Psoas muscle (tissue), 8 donors: ENCODE data around the gene RPL13A. TPM values are rescaled to one million over a fixed set of nuclear protein-coding genes. Genes with fewer than 3 reads are reported as not detected.

ENCODE experiments used
- ATAC-seq, 4 donors: fragments of 200-7000 bp; cut with Tn5 transposase; one replicate each; pipeline ENCODE4 v1.9.1; 2020; ENCODE audit warnings: moderate library complexity in 3 of 4, mild to moderate bottlenecking in 2 of 4
- DNase-seq, 2 donors: peaks; one replicate each; pipeline ENCODE4 v3.0.0-alpha.2; 2020
- H3K27ac ChIP-seq: fragments of 200-600 bp; one replicate; pipeline ENCODE4 v1.8.0; 2022
- H3K27me3 ChIP-seq, 3 donors: fragments of 200-600 bp in 1 of 3; one replicate each; pipeline versions ENCODE4 v1.6.1 to v1.8.0; 2013 to 2022; ENCODE audit warnings: low read length in 2 of 3, mild to moderate bottlenecking in 2 of 3, moderate library complexity in 1 of 3; ENCODE audit not compliant: insufficient read depth in 3 of 3
- H3K36me3 ChIP-seq, 2 donors: fragments of 200-600 bp in 1 of 2; one replicate each; pipeline versions ENCODE4 v1.6.1 to v1.8.0; 2013 to 2022; ENCODE audit warnings: low read depth in 1 of 2, mild to moderate bottlenecking in 1 of 2, moderate library complexity in 1 of 2; ENCODE audit not compliant: insufficient read depth in 1 of 2
- H3K4me1 ChIP-seq: fragments of 200-600 bp; one replicate; pipeline ENCODE4 v1.8.0; 2022
- H3K4me3 ChIP-seq: fragments of 200-600 bp; one replicate; pipeline ENCODE4 v1.8.0; 2022; ENCODE audit warnings: mild to moderate bottlenecking
- H3K9me3 ChIP-seq: fragments of 200-600 bp; one replicate; pipeline ENCODE4 v1.8.0; 2022
- WGBS, 3 donors: extraction: QIAGEN DNeasy Blood & Tissue Kit; methylation state at CpG; one replicate each; pipeline versions ENCODE4 v1.1.6 to v1.1.7; 2013; 5-methylcytosine and 5-hydroxymethylcytosine counted together
- intact Hi-C, 2 donors: fragments of 100-400 bp; cut with DNase I; formaldehyde crosslinking; loops; one replicate each; pipeline versions ENCODE4 v1.11.0 to v1.14.2; 2022
- polyA plus RNA-seq, 3 donors: library from polyadenylated mRNA; stranded (reverse); fragments of 200-250 nt; gene quantifications; one replicate each; pipeline ENCODE4 v1.2.3, GENCODE V29; 2013
- total RNA-seq, 4 donors: library from RNA; stranded (reverse); fragmentation: NEBNext Ultra II Directional in 2 of 4; extraction: Animal tissue kit (Norgen Biotek cat#: 25700) in 2 of 4; gene quantifications; one replicate each; pipeline versions ENCODE4 v1.2.1 to v1.2.4, GENCODE V29; 2021 to 2023
- TF ChIP-seq, protein P1 (sequence below): fragments of 200-600 bp; IDR thresholded peaks from one replicate; pipeline ENCODE4 v1.8.0; 2022; ENCODE audit warnings: antibody characterized with exemption
- donor health status: healthy with polysubstance abuse.
- donor health status: DM: no; HTN: no; CAD: no; lungs with moderate emphysema.
- donor health status: Bipolar disorder and iron deficiency.
- donor health status: healthy.
- donor health status: DM: yes; HTN: yes; CAD: no.
- donor health status: DM: no; HTN: no; CAD: no.
- donor health status: DM: no; HTN: no; CAD: no.
- donor health status: DM: yes; HTN: yes; CAD: no.

RPL13A gene
- total and polyA plus RNA-seq, 7 donors, result 1,392 to 2,955 (median 1,992) TPM

DNA sequence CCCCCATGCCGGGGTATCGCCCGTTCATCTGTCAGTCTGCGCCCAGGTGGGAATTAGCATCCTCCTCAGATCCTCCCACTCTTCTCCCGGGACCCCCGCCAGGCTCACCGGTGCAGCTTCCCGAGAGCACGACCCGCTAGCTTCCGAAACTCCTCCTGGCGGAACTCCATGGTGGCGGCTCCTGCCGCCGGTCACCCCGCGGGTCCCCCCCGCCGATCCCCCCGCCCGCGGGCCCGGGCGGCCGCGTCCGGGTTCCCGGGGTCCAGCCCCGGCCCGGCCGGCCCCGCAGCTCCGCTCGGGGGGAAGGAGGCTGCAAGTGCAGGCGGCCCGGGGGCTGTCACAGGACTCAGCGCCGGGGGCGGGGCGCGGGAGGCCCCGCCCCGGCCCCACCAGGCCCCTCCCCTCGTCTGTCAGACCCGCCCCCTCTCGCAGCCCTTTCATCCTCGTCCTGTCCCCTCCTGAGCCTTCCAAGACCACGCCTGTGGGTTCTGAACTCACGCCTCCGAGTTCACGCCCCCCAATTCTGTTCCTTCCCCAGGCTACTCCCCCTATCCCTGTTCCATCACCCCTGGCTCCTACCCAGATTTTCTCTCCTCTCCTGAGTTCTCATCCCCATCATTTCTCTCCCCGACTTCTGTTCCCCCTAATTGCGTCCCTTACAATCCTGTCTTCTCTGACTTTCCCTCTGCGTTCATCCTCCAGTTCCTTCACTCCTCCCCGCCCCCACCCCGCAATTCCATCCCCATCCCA lies 46.0 kb upstream of the RPL13A start, which contains the start of gene SLC17A7:
SLC17A7 (minus strand) TSS at position 318 of the 750 bp plus-strand sequence; CDS start at position 170, 148 bp downstream.
- Histone ChIP-seq H3K27me3 (peaks cover 0 to 54% (median 31%) of the 10 kb centered on the region in 3 donors), H3K4me1 (no peaks in the 10 kb centered on the region), H3K9me3 (no peaks in the 10 kb centered on the region), H3K4me3 (peak within 1 kb of the TSS; percentile 77), H3K36me3 (peaks cover 0 to 4% of the 10 kb centered on the region in 2 donors), H3K27ac (no peak within 1 kb of the TSS)
- intact Hi-C loops, result loop anchor here in 1 of 2 donors (5.0 kb wide), 1 partner anchor 214 kb away; no protein-coding TSS in a partner anchor
- WGBS, 3 donors, result 2 to 3% (median 3%) methylated on average over 25 to 56 of the region's 56 CpGs
- TF ChIP-seq, protein P1, sequence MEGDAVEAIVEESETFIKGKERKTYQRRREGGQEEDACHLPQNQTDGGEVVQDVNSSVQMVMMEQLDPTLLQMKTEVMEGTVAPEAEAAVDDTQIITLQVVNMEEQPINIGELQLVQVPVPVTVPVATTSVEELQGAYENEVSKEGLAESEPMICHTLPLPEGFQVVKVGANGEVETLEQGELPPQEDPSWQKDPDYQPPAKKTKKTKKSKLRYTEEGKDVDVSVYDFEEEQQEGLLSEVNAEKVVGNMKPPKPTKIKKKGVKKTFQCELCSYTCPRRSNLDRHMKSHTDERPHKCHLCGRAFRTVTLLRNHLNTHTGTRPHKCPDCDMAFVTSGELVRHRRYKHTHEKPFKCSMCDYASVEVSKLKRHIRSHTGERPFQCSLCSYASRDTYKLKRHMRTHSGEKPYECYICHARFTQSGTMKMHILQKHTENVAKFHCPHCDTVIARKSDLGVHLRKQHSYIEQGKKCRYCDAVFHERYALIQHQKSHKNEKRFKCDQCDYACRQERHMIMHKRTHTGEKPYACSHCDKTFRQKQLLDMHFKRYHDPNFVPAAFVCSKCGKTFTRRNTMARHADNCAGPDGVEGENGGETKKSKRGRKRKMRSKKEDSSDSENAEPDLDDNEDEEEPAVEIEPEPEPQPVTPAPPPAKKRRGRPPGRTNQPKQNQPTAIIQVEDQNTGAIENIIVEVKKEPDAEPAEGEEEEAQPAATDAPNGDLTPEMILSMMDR, result no peak
- peak; percentile 69 to 83 for DNase-seq
- no peak for ATAC-seq

DNA sequence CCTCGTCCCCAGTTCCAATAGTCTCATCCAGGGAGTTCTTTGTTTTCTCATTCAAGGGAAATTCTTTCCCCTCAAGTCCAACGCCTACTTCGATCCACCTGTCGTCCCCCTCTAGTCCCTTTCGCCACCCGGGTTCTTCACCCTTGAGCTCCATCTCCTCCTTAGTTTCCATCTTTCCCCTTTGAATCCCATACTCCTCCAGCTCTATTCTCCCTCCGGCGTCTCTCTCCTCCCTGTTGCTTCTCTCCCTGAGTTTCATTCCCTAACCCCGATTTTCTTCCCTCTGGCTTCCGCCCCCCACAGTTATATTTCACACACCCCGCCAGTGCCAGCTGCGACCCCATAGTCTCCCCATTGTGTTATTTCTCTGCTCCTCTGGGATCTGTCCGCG lies 45.5 kb upstream of the RPL13A start:
- Histone ChIP-seq H3K27me3 (peaks cover 0 to 49% (median 25%) of the 10 kb centered on the region in 3 donors), H3K4me3 (peak overlapping the region; percentile 77), H3K4me1 (no peaks in the 10 kb centered on the region), H3K27ac (no peak overlapping the region), H3K9me3 (no peaks in the 10 kb centered on the region), H3K36me3 (peaks cover 0 to 10% of the 10 kb centered on the region in 2 donors)
- WGBS, 3 donors, result 6 to 10% (median 10%) methylated on average over 14 of the region's 14 CpGs
- TF ChIP-seq, protein P1, result no peak
- intact Hi-C loops, result loop anchor here (2.0 to 5.0 kb wide), 2 partner anchors 49 to 215 kb away; no protein-coding TSS in a partner anchor
- DNase-seq (no peak), ATAC-seq (no peak)

DNA sequence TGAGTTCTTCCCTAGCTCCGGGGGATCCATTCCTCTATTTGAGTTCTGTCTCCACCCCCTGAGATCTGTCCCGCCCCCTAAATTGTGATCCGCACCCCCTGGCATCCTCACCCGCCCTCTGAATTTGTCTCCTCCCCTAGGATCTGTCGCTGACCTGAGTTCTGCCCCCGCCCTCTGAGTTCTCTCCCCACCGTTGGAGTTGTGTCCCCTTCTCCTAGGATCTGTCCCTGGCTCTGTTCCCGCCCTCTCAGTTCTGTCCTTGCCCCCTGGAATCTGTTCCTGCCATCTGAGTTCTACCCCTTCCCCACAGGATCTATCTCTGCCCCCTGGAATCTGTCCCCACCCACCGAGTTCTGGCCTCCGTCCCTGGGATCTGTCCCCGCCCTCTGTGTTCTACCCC lies 45.1 kb upstream of the RPL13A start:
- Histone ChIP-seq H3K36me3 (peaks cover 0 to 14% of the 10 kb centered on the region in 2 donors), H3K27me3 (peaks cover 0 to 45% (median 24%) of the 10 kb centered on the region in 3 donors), H3K4me1 (no peaks in the 10 kb centered on the region), H3K9me3 (no peaks in the 10 kb centered on the region), H3K27ac (no peak overlapping the region), H3K4me3 (peak overlapping the region; percentile 77)
- intact Hi-C loops, result loop anchor here (2.0 to 5.0 kb wide), 2 partner anchors 50 to 215 kb away; no protein-coding TSS in a partner anchor
- DNase-seq (peak; percentile 66 to 80), ATAC-seq (no peak)
- WGBS, 3 donors, result 3 to 4% (median 4%) methylated on average over 11 of the region's 11 CpGs
- TF ChIP-seq, protein P1, result no peak

DNA sequence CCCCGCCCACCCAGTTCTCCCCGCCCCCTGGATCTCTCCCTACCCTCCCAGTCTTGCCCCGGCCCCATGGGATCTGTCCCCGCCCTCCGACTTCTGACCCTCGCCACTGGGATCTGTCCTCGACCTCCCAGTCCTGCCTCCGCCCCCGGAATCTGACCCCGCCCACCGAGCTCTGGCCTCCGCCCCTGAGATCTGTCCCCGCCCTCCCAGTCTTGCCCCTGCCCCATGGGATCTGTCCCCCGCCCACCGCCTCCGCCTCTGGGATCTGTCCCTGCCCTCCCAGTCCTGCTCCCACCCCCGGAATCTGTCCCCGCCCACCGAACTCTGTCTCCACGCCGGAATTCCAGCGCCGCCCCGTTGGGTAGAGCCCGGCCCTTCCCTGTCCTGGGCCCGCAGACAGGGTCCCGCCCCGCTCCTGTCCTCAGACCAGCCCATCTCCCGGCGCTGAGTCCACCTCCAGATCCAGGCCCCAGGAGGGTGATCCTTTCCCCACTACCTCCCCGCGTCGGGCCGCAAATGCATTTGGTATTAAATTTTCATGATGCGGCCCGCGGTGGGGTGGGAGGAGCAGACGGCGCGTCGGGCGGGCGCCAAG lies 44.5 kb upstream of the RPL13A start:
- ATAC-seq (peak; percentile 56 to 66 (median 62)), DNase-seq (peak; percentile 96 to 97)
- WGBS, 3 donors, result 1% methylated on average over 31 to 43 of the region's 43 CpGs
- Histone ChIP-seq H3K4me3 (peak overlapping the region; percentile 77), H3K4me1 (no peaks in the 10 kb centered on the region), H3K36me3 (peaks cover 0 to 14% of the 10 kb centered on the region in 2 donors), H3K27ac (peak overlapping the region; percentile 63), H3K9me3 (no peaks in the 10 kb centered on the region), H3K27me3 (peaks cover 0 to 43% (median 24%) of the 10 kb centered on the region in 3 donors)
- TF ChIP-seq, protein P1, result no peak
- intact Hi-C loops, result loop anchor here (1.0 to 5.0 kb wide), 3 partner anchors 50 to 216 kb away; no protein-coding TSS in a partner anchor
